K562 (cell line): Measurements from ENCODE around the gene ANXA4. TPM values are rescaled to one million over a fixed set of nuclear protein-coding genes. Genes with fewer than 3 reads are reported as not detected.

Experiments used
- ATAC-seq: fragments of 200-7000 bp; cut with Tn5 transposase; 3 replicates; pipeline ENCODE4 v1.9.1; 2020; ENCODE audit warnings: moderate library complexity
- BruUV-seq: library from RNA; stranded (reverse); fragments of 400-500 nt; replicated peaks from 2 replicates; lab custom pipeline; 2021; lab: Mats Ljungman, UMichigan
- CTCF ChIA-PET: fragments of 300-600 bp; formaldehyde crosslinking; extraction: SDS; loops from one replicate; lab custom pipeline; 2021; ENCODE audit warnings: low intra/inter-chr PET ratio; lab: Yijun Ruan, JAX
- POLR2A ChIA-PET: fragments of 300-600, 350-650 bp; sonication (Branson Sonifier 250); formaldehyde crosslinking; extraction: SDS; loops from one replicate; lab custom pipeline; 2021; ENCODE audit warnings: antibody characterized with exemption, inconsistent platforms; lab: Yijun Ruan, JAX
- DNase-seq, 4 experiments: peaks; one replicate each; pipeline versions ENCODE4 v3.0.0 to v3.0.0-alpha.2; 2011 to 2018; ENCODE audit warnings: low spot score in 3 of 4, mixed read lengths in 3 of 4; ENCODE audit errors: extremely low read depth in 1 of 4
- FAIRE-seq: peaks from 2 replicates; lab custom pipeline; 2011; peaks lifted over from hg19 to GRCh38; lab: Jason Lieb, UNC
- H2AFZ ChIP-seq: 2 replicates; pipeline ENCODE4 v1.6.0; 2011; ENCODE audit warnings: low read depth, low read length, control low read depth, inconsistent platforms
- H3K27ac ChIP-seq: fragments of 200-600 bp; 3 replicates; pipeline ENCODE4 v1.8.0; 2011; ENCODE audit warnings: low read depth, mild to moderate bottlenecking, control low read depth, inconsistent platforms, low read length, moderate library complexity, mixed read lengths; ENCODE audit errors: extremely low read depth
- H3K27me3 ChIP-seq, 2 experiments: fragments of 300-600 bp in 1 of 2; 2 replicates in 1 of 2; 3 replicates in 1 of 2; pipeline versions ENCODE4 v1.6.0 to v1.8.0; 2011; ENCODE audit warnings: inconsistent platforms in 2 of 2, low read length in 2 of 2, mild to moderate bottlenecking in 1 of 2, mixed read lengths in 1 of 2, moderate library complexity in 1 of 2; ENCODE audit not compliant: control insufficient read depth in 2 of 2, insufficient read depth in 2 of 2
- H3K36me3 ChIP-seq: fragments of 300-600 bp; 3 replicates; pipeline ENCODE4 v1.8.0; 2011; ENCODE audit warnings: mild to moderate bottlenecking, low read length, inconsistent platforms; ENCODE audit not compliant: control insufficient read depth, insufficient read depth
- H3K4me1 ChIP-seq, 2 experiments: fragments of 200-600 bp in 1 of 2; replicated peaks in 1 of 2; 2 replicates in 1 of 2; 3 replicates in 1 of 2; pipeline versions ENCODE4 v1.5.1 to v1.8.0; 2011; ENCODE audit warnings: inconsistent platforms in 2 of 2, low read length in 2 of 2, mild to moderate bottlenecking in 1 of 2, mixed read lengths in 1 of 2, moderate library complexity in 1 of 2; ENCODE audit not compliant: control insufficient read depth in 2 of 2, insufficient read depth in 2 of 2
- H3K4me2 ChIP-seq: 2 replicates; pipeline ENCODE4 v1.6.1; 2011; ENCODE audit warnings: low read length, control low read depth, inconsistent platforms, mixed read lengths; ENCODE audit not compliant: insufficient read depth
- H3K4me3 ChIP-seq: fragments of 200-600 bp; sonication (generic), shearing (Covaris generic); 2 replicates; pipeline ENCODE4 v1.5.1; 2016; ENCODE audit warnings: control low read depth, inconsistent platforms
- H3K79me2 ChIP-seq: fragments of 200-600 bp; 3 replicates; pipeline ENCODE4 v1.8.0; 2011; ENCODE audit warnings: low read length, inconsistent platforms; ENCODE audit not compliant: control insufficient read depth, insufficient read depth
- H3K9ac ChIP-seq, 2 experiments: 2 replicates each; pipeline versions ENCODE4 v1.6.0 to v1.6.1; 2011; ENCODE audit warnings: low read depth in 2 of 2, low read length in 2 of 2, control low read depth in 1 of 2, inconsistent platforms in 1 of 2, mild to moderate bottlenecking in 1 of 2, mixed read lengths in 1 of 2; ENCODE audit not compliant: insufficient read depth in 1 of 2
- H3K9me1 ChIP-seq: one replicate; pipeline ENCODE4 v1.6.0; 2011; ENCODE audit warnings: inconsistent platforms, mild to moderate bottlenecking, low read length, moderate library complexity; ENCODE audit not compliant: control insufficient read depth, insufficient read depth
- H3K9me3 ChIP-seq: replicated peaks from 2 replicates; pipeline ENCODE4 v1.5.1; 2011; ENCODE audit warnings: low read depth, low read length, inconsistent platforms; ENCODE audit not compliant: control insufficient read depth, insufficient read depth
- H4K20me1 ChIP-seq: replicated peaks from 2 replicates; pipeline ENCODE4 v1.6.1; 2011; ENCODE audit warnings: low read length, inconsistent platforms, mixed read lengths; ENCODE audit not compliant: control insufficient read depth, insufficient read depth
- AFF1 ChIP-seq, 2 experiments: fragments of 450-650 bp; IDR thresholded peaks; 2 replicates each; pipeline ENCODE4 v1.6.1; 2018; ENCODE audit warnings: mild to moderate bottlenecking in 2 of 2, low read depth in 1 of 2; ENCODE audit not compliant: partially characterized antibody in 2 of 2
- CEBPB ChIP-seq: fragments of 450-650 bp; IDR thresholded peaks from 2 replicates; pipeline ENCODE4 v1.6.1; 2016; ENCODE audit warnings: missing genetic modification characterization, missing compliant biosample characterization
- KDM1A ChIP-seq, 2 experiments: fragments of 450-650 bp; IDR thresholded peaks; 2 replicates each; pipeline ENCODE4 v1.6.1; 2016; ENCODE audit warnings: mild to moderate bottlenecking in 2 of 2
- WGBS: fragments of 100-300 bp; shearing (Covaris generic); methylation state at CpG from one replicate; pipeline ENCODE4 v1.1.6; 2016; ENCODE audit warnings: low coverage, mixed read lengths; ENCODE audit not compliant: insufficient coverage; ENCODE audit errors: missing lambda C conversion rate; 5-methylcytosine and 5-hydroxymethylcytosine counted together
- in situ Hi-C: fragments of 300-500 bp; cut with MboI; formaldehyde crosslinking; loops from 4 replicates; pipeline ENCODE4 v1.15.0; 2018; ENCODE audit warnings: inconsistent platforms, mixed read lengths
- intact Hi-C: fragments of 100-400 bp; cut with micrococcal nuclease; formaldehyde crosslinking; loops from 2 replicates; pipeline ENCODE4 v1.14.2; 2022
- polyA plus RNA-seq, 8 experiments: library from polyadenylated mRNA; depleted of rRNA in 4 of 8; stranded (reverse) in 5 of 8; unstranded in 3 of 8; fragments of >200 nt; fragmentation: Nextera tagmentation in 2 of 8; fragmentation: Illumina TruSeq in 1 of 8; extraction: Ambion mirVana in 2 of 8; extraction: Trizol in 1 of 8; gene quantifications; 2 replicates each; pipeline versions ENCODE4 v1.2.1 to v1.2.3, GENCODE V29; 2011 to 2014; ENCODE audit warnings: inconsistent platforms in 1 of 8, missing spikeins in 1 of 8
- total RNA-seq, 7 experiments: library from RNA; depleted of rRNA in 6 of 7; stranded (reverse); fragments of >200 nt in 6 of 7; fragmentation: Illumina TruSeq in 2 of 7; extraction: Trizol in 2 of 7; gene quantifications; 2 replicates each; pipeline versions ENCODE4 v1.2.1 to v1.2.3, GENCODE V29; 2011 to 2021; ENCODE audit warnings: low replicate concordance in 1 of 7
- TF ChIP-seq, protein P1 (sequence below): fragments of 250-450 bp; sonication (Bioruptor Pico); IDR thresholded peaks from 2 replicates; pipeline ENCODE4 v1.8.0; 2022; ENCODE audit warnings: moderate library complexity, mild to moderate bottlenecking, inconsistent platforms

Gene ANXA4
- total and polyA plus RNA-seq, 9 of the 15 experiments (the other 6 are each of a cell fraction or from before 2014, with no cell fraction given): 3.4 to 13.6 (median 11.6) TPM

DNA sequence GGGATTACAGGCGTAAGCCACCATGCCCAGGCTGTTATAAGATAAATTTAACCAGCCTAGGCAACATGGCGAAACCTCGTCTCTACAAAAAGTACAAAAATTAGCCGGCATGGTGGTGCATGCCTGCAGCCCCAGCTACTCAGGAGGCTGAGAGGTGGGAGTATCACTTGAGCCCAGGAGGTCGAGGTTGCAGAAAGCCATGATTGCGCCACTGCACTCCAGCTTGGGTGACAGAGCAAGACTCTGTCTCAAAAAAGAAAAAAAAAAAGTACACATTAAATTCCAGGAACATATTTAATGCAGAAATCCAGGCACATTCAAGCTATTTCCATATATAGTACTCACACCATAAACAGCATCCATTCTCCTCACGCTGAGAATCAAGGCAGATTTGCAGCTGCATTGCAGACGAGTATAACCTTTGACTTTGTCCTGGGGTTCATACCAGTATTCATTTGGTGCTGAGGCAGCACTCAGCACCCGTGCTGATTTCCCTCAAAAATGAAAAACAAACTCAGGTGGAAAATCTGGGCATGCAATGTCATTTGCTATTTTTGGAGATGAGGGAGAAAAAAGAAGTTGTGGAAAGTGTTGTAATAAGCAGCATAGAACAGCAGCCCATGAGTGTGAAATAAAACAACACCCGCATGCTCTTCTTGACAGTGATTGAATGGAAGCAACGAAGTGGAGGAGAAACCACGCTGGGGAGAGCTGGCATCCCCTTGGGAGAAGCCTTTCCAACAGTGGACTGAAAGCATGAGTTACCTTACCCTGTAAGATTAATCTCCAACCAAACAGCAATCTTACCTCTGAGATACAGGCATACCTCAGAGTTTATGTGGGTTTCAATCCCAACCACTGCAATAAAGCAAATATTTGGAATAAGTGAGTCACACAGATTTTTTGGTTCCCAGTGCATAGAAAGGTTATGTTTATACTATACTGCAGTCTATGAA is 46.8 kb upstream of the ANXA4 start:
- TF ChIP-seq AFF1 (IDR thresholded peaks at IDR 0.05; ENCODE audit: low read depth in 1 of 2, partially characterized antibody in 2 of 2) (no peak), KDM1A (IDR thresholded peaks at IDR 0.05) (peak in 1 of 2 experiments; percentile 51; a peak in 1 of 4 replicates), CEBPB (tag) (peak; percentile 73)
- TF ChIP-seq, protein P1, sequence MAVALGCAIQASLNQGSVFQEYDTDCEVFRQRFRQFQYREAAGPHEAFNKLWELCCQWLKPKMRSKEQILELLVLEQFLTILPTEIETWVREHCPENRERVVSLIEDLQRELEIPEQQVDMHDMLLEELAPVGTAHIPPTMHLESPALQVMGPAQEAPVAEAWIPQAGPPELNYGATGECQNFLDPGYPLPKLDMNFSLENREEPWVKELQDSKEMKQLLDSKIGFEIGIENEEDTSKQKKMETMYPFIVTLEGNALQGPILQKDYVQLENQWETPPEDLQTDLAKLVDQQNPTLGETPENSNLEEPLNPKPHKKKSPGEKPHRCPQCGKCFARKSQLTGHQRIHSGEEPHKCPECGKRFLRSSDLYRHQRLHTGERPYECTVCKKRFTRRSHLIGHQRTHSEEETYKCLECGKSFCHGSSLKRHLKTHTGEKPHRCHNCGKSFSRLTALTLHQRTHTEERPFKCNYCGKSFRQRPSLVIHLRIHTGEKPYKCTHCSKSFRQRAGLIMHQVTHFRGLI: no peak
- intact Hi-C loops: no loop called here
- BruUV-seq: no TSS peak
- Histone ChIP-seq H3K27ac (no peak overlapping the region), H4K20me1 (no peaks in the 10 kb centered on the region), H3K4me1 (no peaks in the 10 kb centered on the region; a peak in 1 of 5 replicates), H2AFZ (no peak overlapping the region), H3K9ac (no peak overlapping the region), H3K36me3 (no peaks in the 10 kb centered on the region), H3K27me3 (peaks cover 0 to 4% of the 10 kb centered on the region in 2 experiments; a peak in 2 of 5 replicates), H3K4me2 (no peak overlapping the region), H3K79me2 (no peaks in the 10 kb centered on the region), H3K9me3 (no peaks in the 10 kb centered on the region), H3K9me1 (no peaks in the 10 kb centered on the region), H3K4me3 (no peak overlapping the region)
- FAIRE-seq (no peak), ATAC-seq (no peak), DNase-seq (no peak)
- in situ Hi-C loops: no loop called here
- POLR2A ChIA-PET: no interaction called here
- CTCF ChIA-PET: no interaction called here
- WGBS: 25% methylated on average over 12 of the region's 12 CpGs
